HEK293 (cell line): ENCODE results near the gene AK6.

Experiments used
- CTCF ChIA-PET: fragments of 350-600 bp; formaldehyde crosslinking; extraction: SDS; loops from one replicate; lab custom pipeline; 2021; ENCODE audit warnings: antibody characterized with exemption; lab: Yijun Ruan, JAX
- POLR2A ChIA-PET: fragments of 300-600 bp; formaldehyde crosslinking; extraction: SDS; loops from one replicate; lab custom pipeline; 2020; ENCODE audit warnings: antibody characterized with exemption, inconsistent platforms; lab: Yijun Ruan, JAX
- H3K27ac ChIP-seq: fragments of 200-500 bp; sonication (Bioruptor generic); 2 replicates; pipeline ENCODE4 v1.5.1; 2014; ENCODE audit warnings: low read depth, low read length, control low read depth, inconsistent platforms; ENCODE audit errors: extremely low read depth
- H3K36me3 ChIP-seq, 2 experiments: fragments of 200-500 bp in 1 of 2; sonication (Bioruptor generic) in 1 of 2; 1 replicate in 1 of 2; 2 replicates in 1 of 2; pipeline ENCODE4 v1.5.1; 2014 to 2017; ENCODE audit warnings: inconsistent platforms in 2 of 2, low read length in 2 of 2; ENCODE audit not compliant: control insufficient read depth in 2 of 2, insufficient read depth in 1 of 2
- H3K4me1 ChIP-seq: fragments of 200-500 bp; sonication (Bioruptor generic); 2 replicates; pipeline ENCODE4 v1.5.1; 2014; ENCODE audit warnings: mild to moderate bottlenecking, low read length, inconsistent platforms; ENCODE audit not compliant: control insufficient read depth, insufficient read depth
- H3K4me3 ChIP-seq: 2 replicates; pipeline ENCODE4 v1.5.1; 2011; ENCODE audit warnings: low read depth, mild to moderate bottlenecking, control low read depth, low read length, moderate library complexity
- H3K9me3 ChIP-seq: fragments of 200-500 bp; sonication (Bioruptor generic); 2 replicates; pipeline ENCODE4 v1.5.1; 2014; ENCODE audit warnings: low read depth, low read length, inconsistent platforms; ENCODE audit not compliant: control insufficient read depth, insufficient read depth
- EGR2 ChIP-seq: fragments of 450-650 bp; formaldehyde crosslinking; IDR thresholded peaks from 2 replicates; pipeline ENCODE4 v1.5.1; 2016; ENCODE audit warnings: low read depth, missing biosample characterization, missing genetic modification characterization
- FEZF1 ChIP-seq: fragments of 450-650 bp; formaldehyde crosslinking; IDR thresholded peaks from 2 replicates; pipeline ENCODE4 v1.5.1; 2016; ENCODE audit warnings: missing biosample characterization, missing genetic modification characterization
- SP2 ChIP-seq: fragments of 450-650 bp; formaldehyde crosslinking; IDR thresholded peaks from 2 replicates; pipeline ENCODE4 v1.5.1; 2016; ENCODE audit warnings: missing biosample characterization, missing genetic modification characterization
- WT1 ChIP-seq: fragments of 450-650 bp; formaldehyde crosslinking; IDR thresholded peaks from 2 replicates; pipeline ENCODE4 v1.5.1; 2016; ENCODE audit warnings: missing biosample characterization, missing genetic modification characterization
- YY1 ChIP-seq: fragments of 450-650 bp; formaldehyde crosslinking; IDR thresholded peaks from 2 replicates; pipeline ENCODE4 v1.5.1; 2018; ENCODE audit warnings: missing biosample characterization, missing genetic modification characterization
- ZBTB1 ChIP-seq: fragments of 450-650 bp; formaldehyde crosslinking; IDR thresholded peaks from 2 replicates; pipeline ENCODE4 v1.5.1; 2016; ENCODE audit warnings: missing biosample characterization, missing genetic modification characterization
- ZBTB20 ChIP-seq: fragments of 450-650 bp; formaldehyde crosslinking; IDR thresholded peaks from 2 replicates; pipeline ENCODE4 v1.5.1; 2016; ENCODE audit warnings: missing biosample characterization, missing genetic modification characterization
- ZBTB7A ChIP-seq: fragments of 450-650 bp; formaldehyde crosslinking; IDR thresholded peaks from 2 replicates; pipeline ENCODE4 v1.5.1; 2016; ENCODE audit warnings: low read depth, missing biosample characterization, missing genetic modification characterization
- ZIC2 ChIP-seq: fragments of 450-650 bp; formaldehyde crosslinking; IDR thresholded peaks from 2 replicates; pipeline ENCODE4 v1.5.1; 2016; ENCODE audit warnings: missing biosample characterization, missing genetic modification characterization
- ZNF114 ChIP-seq: fragments of 450-650 bp; formaldehyde crosslinking; IDR thresholded peaks from 2 replicates; pipeline ENCODE4 v1.5.0; 2017; ENCODE audit warnings: missing biosample characterization, missing genetic modification characterization
- ZNF133 ChIP-seq: fragments of 450-650 bp; formaldehyde crosslinking; IDR thresholded peaks from 2 replicates; pipeline ENCODE4 v1.5.1; 2016; ENCODE audit warnings: missing biosample characterization, missing genetic modification characterization
- ZNF146 ChIP-seq: fragments of 450-650 bp; formaldehyde crosslinking; IDR thresholded peaks from 2 replicates; pipeline ENCODE4 v1.5.1; 2016; ENCODE audit warnings: missing biosample characterization, missing genetic modification characterization
- ZNF175 ChIP-seq: fragments of 450-650 bp; formaldehyde crosslinking; IDR thresholded peaks from 2 replicates; pipeline ENCODE4 v1.5.1; 2016; ENCODE audit warnings: missing biosample characterization, missing genetic modification characterization
- ZNF202 ChIP-seq: fragments of 450-650 bp; formaldehyde crosslinking; IDR thresholded peaks from 2 replicates; pipeline ENCODE4 v1.5.1; 2016; ENCODE audit warnings: missing biosample characterization, missing genetic modification characterization, borderline replicate concordance
- ZNF24 ChIP-seq: fragments of 450-650 bp; formaldehyde crosslinking; IDR thresholded peaks from 2 replicates; pipeline ENCODE4 v1.5.1; 2016; ENCODE audit warnings: missing biosample characterization, missing genetic modification characterization
- ZNF311 ChIP-seq: fragments of 450-650 bp; formaldehyde crosslinking; IDR thresholded peaks from 2 replicates; pipeline ENCODE4 v1.5.1; 2017; ENCODE audit warnings: missing biosample characterization, missing genetic modification characterization, borderline replicate concordance
- ZNF555 ChIP-seq: fragments of 450-650 bp; formaldehyde crosslinking; conservative IDR thresholded peaks from 2 replicates; pipeline ENCODE4 v1.5.1; 2017; ENCODE audit warnings: missing biosample characterization, mild to moderate bottlenecking, missing genetic modification characterization, inconsistent platforms
- ZNF558 ChIP-seq: fragments of 450-650 bp; formaldehyde crosslinking; IDR thresholded peaks from 2 replicates; pipeline ENCODE4 v1.5.1; 2016; ENCODE audit warnings: missing biosample characterization, missing genetic modification characterization
- ZNF596 ChIP-seq: fragments of 450-650 bp; IDR thresholded peaks from 2 replicates; pipeline ENCODE4 v1.5.0; 2018; ENCODE audit warnings: missing biosample characterization, mild to moderate bottlenecking, missing genetic modification characterization, moderate library complexity
- ZNF624 ChIP-seq: fragments of 450-650 bp; formaldehyde crosslinking; IDR thresholded peaks from 2 replicates; pipeline ENCODE4 v1.5.1; 2017; ENCODE audit warnings: missing biosample characterization, missing genetic modification characterization
- ZNF629 ChIP-seq: fragments of 450-650 bp; formaldehyde crosslinking; IDR thresholded peaks from 2 replicates; pipeline ENCODE4 v1.5.1; 2017; ENCODE audit warnings: missing biosample characterization, missing genetic modification characterization
- ZNF664 ChIP-seq: fragments of 450-650 bp; formaldehyde crosslinking; IDR thresholded peaks from 2 replicates; pipeline ENCODE4 v1.5.1; 2016; ENCODE audit warnings: missing biosample characterization, missing genetic modification characterization
- ZNF843 ChIP-seq: fragments of 450-650 bp; formaldehyde crosslinking; IDR thresholded peaks from 2 replicates; pipeline ENCODE4 v1.5.1; 2016; ENCODE audit warnings: missing biosample characterization, missing genetic modification characterization
- TF ChIP-seq, protein P1 (sequence below): fragments of 450-650 bp; IDR thresholded peaks from 2 replicates; pipeline ENCODE4 v1.5.1; 2018; ENCODE audit warnings: missing biosample characterization, missing genetic modification characterization
- TF ChIP-seq, protein P2 (sequence below): fragments of 450-650 bp; formaldehyde crosslinking; IDR thresholded peaks from 2 replicates; pipeline ENCODE4 v1.5.1; 2016; ENCODE audit warnings: missing biosample characterization, missing genetic modification characterization
- TF ChIP-seq, protein P3 (sequence below): fragments of 450-650 bp; formaldehyde crosslinking; optimal IDR thresholded peaks from 2 replicates; pipeline ENCODE3; 2016; ENCODE audit warnings: missing biosample characterization, mild to moderate bottlenecking, missing genetic modification characterization
- TF ChIP-seq, protein P4 (sequence below): fragments of 450-650 bp; formaldehyde crosslinking; IDR thresholded peaks from 2 replicates; pipeline ENCODE4 v1.5.1; 2016; ENCODE audit warnings: missing biosample characterization, missing genetic modification characterization, borderline replicate concordance
- TF ChIP-seq, protein P5 (sequence below): fragments of 450-650 bp; formaldehyde crosslinking; IDR thresholded peaks from 2 replicates; pipeline ENCODE4 v1.5.1; 2017; ENCODE audit warnings: missing biosample characterization, missing genetic modification characterization
- TF ChIP-seq, protein P6 (sequence below): fragments of 450-650 bp; formaldehyde crosslinking; IDR thresholded peaks from 2 replicates; pipeline ENCODE4 v1.5.1; 2017; ENCODE audit warnings: missing biosample characterization, mild to moderate bottlenecking, missing genetic modification characterization, moderate library complexity

The AK6 gene

DNA sequence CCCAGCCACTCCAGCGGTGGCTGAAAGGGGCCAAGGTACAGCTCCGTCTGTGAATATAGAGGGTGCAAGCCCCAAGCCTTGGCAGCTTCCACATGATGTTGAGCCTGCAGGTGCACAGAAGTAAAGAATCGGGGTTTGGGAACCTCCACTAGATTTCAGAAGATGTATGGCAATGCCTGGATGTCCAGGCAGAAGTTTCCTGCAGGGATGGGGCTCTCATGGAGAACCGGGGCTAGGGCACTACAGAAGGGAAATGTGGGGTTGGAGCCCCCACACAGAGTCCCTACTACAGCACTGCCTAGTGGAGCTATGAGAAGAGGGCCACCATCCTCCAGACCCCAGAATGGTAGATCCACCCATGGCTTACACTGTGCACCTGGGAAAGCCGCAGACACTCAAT lies 59.9 kb downstream of the AK6 start:
- no peaks in the 10 kb centered on the region for H3K4me1 ChIP-seq
- TF ChIP-seq, protein P1, sequence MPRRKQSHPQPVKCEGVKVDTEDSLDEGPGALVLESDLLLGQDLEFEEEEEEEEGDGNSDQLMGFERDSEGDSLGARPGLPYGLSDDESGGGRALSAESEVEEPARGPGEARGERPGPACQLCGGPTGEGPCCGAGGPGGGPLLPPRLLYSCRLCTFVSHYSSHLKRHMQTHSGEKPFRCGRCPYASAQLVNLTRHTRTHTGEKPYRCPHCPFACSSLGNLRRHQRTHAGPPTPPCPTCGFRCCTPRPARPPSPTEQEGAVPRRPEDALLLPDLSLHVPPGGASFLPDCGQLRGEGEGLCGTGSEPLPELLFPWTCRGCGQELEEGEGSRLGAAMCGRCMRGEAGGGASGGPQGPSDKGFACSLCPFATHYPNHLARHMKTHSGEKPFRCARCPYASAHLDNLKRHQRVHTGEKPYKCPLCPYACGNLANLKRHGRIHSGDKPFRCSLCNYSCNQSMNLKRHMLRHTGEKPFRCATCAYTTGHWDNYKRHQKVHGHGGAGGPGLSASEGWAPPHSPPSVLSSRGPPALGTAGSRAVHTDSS: no peak
- TF ChIP-seq ZNF624 (tag by site-specific recombination) (no peak), ZNF664 (tag by site-specific recombination) (no peak), ZBTB20 (tag by site-specific recombination) (no peak), ZBTB1 (no peak), ZNF629 (tag by site-specific recombination) (no peak), FEZF1 (tag by site-specific recombination) (no peak), ZIC2 (no peak), WT1 (tag by site-specific recombination) (no peak), ZNF146 (no peak), ZNF596 (tag by site-specific recombination) (no peak), YY1 (tag by site-specific recombination) (no peak)
- TF ChIP-seq, protein P2, sequence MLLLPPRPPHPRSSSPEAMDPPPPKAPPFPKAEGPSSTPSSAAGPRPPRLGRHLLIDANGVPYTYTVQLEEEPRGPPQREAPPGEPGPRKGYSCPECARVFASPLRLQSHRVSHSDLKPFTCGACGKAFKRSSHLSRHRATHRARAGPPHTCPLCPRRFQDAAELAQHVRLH: no peak
- TF ChIP-seq, protein P3, sequence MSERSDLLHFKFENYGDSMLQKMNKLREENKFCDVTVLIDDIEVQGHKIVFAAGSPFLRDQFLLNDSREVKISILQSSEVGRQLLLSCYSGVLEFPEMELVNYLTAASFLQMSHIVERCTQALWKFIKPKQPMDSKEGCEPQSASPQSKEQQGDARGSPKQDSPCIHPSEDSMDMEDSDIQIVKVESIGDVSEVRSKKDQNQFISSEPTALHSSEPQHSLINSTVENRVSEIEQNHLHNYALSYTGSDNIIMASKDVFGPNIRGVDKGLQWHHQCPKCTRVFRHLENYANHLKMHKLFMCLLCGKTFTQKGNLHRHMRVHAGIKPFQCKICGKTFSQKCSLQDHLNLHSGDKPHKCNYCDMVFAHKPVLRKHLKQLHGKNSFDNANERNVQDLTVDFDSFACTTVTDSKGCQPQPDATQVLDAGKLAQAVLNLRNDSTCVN (tag by site-specific recombination): no peak
- TF ChIP-seq, protein P4, sequence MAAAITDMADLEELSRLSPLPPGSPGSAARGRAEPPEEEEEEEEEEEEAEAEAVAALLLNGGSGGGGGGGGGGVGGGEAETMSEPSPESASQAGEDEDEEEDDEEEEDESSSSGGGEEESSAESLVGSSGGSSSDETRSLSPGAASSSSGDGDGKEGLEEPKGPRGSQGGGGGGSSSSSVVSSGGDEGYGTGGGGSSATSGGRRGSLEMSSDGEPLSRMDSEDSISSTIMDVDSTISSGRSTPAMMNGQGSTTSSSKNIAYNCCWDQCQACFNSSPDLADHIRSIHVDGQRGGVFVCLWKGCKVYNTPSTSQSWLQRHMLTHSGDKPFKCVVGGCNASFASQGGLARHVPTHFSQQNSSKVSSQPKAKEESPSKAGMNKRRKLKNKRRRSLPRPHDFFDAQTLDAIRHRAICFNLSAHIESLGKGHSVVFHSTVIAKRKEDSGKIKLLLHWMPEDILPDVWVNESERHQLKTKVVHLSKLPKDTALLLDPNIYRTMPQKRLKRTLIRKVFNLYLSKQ (tag by site-specific recombination): no peak
- H3K4me3 ChIP-seq: no peak overlapping the region
- no peak overlapping the region for H3K27ac ChIP-seq
- POLR2A ChIA-PET: no interaction called here
- CTCF ChIA-PET: no interaction called here
- peaks cover 8 to 35% of the 10 kb centered on the region in 2 experiments for H3K36me3 ChIP-seq
- H3K9me3 ChIP-seq: no peaks in the 10 kb centered on the region

DNA sequence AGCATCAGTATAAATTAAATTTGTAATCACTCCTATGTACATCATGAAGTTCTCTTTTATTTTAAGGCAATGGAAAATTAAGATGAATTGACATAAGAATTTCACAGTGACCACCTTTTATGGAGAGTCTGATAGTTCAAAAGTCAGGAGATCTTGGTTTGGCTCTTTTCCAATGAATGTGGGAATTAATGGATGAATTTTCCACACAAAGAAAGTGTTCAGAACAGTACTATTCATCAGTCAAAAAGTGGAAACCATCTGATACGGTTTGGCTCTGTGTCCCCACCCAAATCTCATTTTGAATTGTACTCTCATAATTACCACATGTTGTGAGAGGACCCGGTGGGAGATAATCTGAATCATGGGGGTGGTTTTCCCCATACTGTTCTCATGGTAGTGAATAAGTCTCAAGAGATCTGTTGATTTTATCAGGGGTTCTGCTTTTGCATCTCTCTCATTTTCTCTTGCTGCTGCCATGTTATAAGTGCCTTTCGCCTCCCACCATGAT lies 61.2 kb downstream of the AK6 start:
- Histone ChIP-seq H3K27ac (no peak overlapping the region), H3K36me3 (peaks cover 4 to 29% of the 10 kb centered on the region in 2 experiments), H3K4me1 (no peaks in the 10 kb centered on the region), H3K9me3 (no peaks in the 10 kb centered on the region), H3K4me3 (no peak overlapping the region)
- ChIA-PET CTCF (no interaction called here), POLR2A (no interaction called here)
- TF ChIP-seq, protein P5, sequence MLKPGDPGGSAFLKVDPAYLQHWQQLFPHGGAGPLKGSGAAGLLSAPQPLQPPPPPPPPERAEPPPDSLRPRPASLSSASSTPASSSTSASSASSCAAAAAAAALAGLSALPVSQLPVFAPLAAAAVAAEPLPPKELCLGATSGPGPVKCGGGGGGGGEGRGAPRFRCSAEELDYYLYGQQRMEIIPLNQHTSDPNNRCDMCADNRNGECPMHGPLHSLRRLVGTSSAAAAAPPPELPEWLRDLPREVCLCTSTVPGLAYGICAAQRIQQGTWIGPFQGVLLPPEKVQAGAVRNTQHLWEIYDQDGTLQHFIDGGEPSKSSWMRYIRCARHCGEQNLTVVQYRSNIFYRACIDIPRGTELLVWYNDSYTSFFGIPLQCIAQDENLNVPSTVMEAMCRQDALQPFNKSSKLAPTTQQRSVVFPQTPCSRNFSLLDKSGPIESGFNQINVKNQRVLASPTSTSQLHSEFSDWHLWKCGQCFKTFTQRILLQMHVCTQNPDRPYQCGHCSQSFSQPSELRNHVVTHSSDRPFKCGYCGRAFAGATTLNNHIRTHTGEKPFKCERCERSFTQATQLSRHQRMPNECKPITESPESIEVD (tag by site-specific recombination): no peak
- TF ChIP-seq EGR2 (tag by site-specific recombination): no peak
- TF ChIP-seq ZBTB7A: no peak
- TF ChIP-seq ZNF114: no peak
- no peak for TF ChIP-seq ZNF558
- TF ChIP-seq ZNF202 (tag by site-specific recombination): no peak
- TF ChIP-seq ZNF311 (tag by site-specific recombination): no peak
- TF ChIP-seq, protein P6, sequence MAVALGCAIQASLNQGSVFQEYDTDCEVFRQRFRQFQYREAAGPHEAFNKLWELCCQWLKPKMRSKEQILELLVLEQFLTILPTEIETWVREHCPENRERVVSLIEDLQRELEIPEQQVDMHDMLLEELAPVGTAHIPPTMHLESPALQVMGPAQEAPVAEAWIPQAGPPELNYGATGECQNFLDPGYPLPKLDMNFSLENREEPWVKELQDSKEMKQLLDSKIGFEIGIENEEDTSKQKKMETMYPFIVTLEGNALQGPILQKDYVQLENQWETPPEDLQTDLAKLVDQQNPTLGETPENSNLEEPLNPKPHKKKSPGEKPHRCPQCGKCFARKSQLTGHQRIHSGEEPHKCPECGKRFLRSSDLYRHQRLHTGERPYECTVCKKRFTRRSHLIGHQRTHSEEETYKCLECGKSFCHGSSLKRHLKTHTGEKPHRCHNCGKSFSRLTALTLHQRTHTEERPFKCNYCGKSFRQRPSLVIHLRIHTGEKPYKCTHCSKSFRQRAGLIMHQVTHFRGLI (tag by site-specific recombination): no peak
- TF ChIP-seq SP2 (tag by site-specific recombination): no peak
- TF ChIP-seq ZNF24 (tag by site-specific recombination): no peak
- no peak for TF ChIP-seq ZNF555
- TF ChIP-seq ZNF175 (tag by site-specific recombination): no peak
- no peak for TF ChIP-seq ZNF133 (tag by site-specific recombination)
- TF ChIP-seq ZNF843 (tag by site-specific recombination): no peak
